Mucosa of descending colon (tissue), 3 donors: ENCODE data around the gene ZNF358. TPM values are rescaled to one million over a fixed set of nuclear protein-coding genes. Genes with fewer than 3 reads are reported as not detected.

Source experiments
- ATAC-seq: fragments of 200-7000 bp; cut with Tn5 transposase; one replicate; pipeline ENCODE4 v1.9.1; 2020; ENCODE audit warnings: mild to moderate bottlenecking, moderate library complexity
- DNase-seq, 3 donors: peaks; one replicate each; pipeline ENCODE4 v3.0.0-alpha.2; 2020
- H3K36me3 ChIP-seq: fragments of 200-600 bp; one replicate; pipeline ENCODE4 v1.8.0; 2021; ENCODE audit warnings: low read depth, mild to moderate bottlenecking
- H3K4me1 ChIP-seq: fragments of 200-600 bp; one replicate; pipeline ENCODE4 v1.8.0; 2021; ENCODE audit warnings: low read depth, mild to moderate bottlenecking
- H3K4me3 ChIP-seq: fragments of 200-600 bp; one replicate; pipeline ENCODE4 v1.8.0; 2021; ENCODE audit warnings: mild to moderate bottlenecking
- H3K9me3 ChIP-seq: fragments of 200-600 bp; one replicate; pipeline ENCODE4 v1.8.0; 2021; ENCODE audit warnings: mild to moderate bottlenecking
- intact Hi-C, 2 donors: fragments of 100-400 bp; cut with DNase I in 1 of 2; cut with micrococcal nuclease in 1 of 2; formaldehyde crosslinking; loops; one replicate each; pipeline versions ENCODE4 v1.11.0 to v1.11.1; 2022; cut with DNase I, micrococcal nuclease
- total RNA-seq, 3 donors: library from RNA; stranded (reverse); fragmentation: NEBNext Ultra II Directional in 2 of 3; extraction: Animal tissue kit (Norgen Biotek cat#: 25700) in 2 of 3; gene quantifications; one replicate each; pipeline versions ENCODE4 v1.2.1 to v1.2.4, GENCODE V29; 2021 to 2023
- TF ChIP-seq, protein P1 (sequence below): fragments of 200-600 bp; IDR thresholded peaks from one replicate; pipeline ENCODE4 v1.8.0; 2022; ENCODE audit warnings: antibody characterized with exemption, mild to moderate bottlenecking
- donor health status: DM: no; HTN: no; CAD: no; lungs with moderate emphysema.
- donor health status: DM: no; HTN: no; CAD: no.
- donor health status: DM: no; HTN: yes; CAD: no.

ZNF358 gene
- total RNA-seq, 3 donors from 2014 or later: 31.7 to 88.8 (median 42.1) TPM

DNA sequence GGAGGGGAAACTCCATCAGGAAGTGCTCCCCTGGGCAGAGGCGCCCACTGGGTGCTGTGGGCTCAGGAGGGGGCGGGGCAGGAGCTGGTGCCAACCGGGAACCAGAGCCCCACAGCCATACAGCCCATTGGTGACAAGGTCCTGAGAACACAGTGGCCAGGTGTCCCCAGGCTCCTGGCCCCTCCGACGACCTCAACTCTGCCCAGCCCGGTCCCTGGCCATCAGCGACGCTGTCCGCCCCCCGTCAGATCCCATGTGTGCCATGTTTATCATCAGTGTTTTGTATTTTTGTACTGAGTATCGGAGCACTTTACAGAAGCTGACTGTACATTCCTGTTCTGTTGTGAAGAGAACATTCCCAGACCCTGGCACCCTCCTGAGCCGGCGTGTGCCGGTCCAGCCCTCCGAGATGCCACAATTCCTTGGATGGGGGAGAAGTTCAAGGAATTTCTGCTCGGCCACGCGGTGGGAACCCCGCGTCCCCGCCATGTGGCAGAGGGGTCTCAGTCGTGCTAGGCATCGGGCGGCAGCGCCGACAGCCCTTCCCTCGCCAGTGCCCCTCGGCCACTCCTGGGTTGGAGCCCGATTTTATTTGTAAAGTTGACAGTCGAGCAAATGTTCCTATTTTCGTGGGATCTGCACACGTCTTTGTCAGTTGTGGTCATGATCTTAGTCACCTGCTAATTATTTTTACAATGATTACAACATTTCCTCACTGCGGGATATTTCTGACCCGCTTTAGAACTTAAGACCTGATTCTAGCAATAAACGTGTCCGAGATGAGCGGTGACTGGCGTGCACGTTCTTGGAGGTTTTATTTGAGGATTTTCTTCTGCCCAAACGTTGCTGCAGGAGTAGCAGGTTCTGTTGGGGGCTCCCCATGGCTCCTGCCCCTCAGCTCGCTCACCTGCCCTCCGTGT lies 43.9 kb upstream of the ZNF358 start:
- Histone ChIP-seq H3K4me3 (no peak overlapping the region), H3K36me3 (no peaks in the 10 kb centered on the region), H3K9me3 (no peaks in the 10 kb centered on the region), H3K4me1 (no peaks in the 10 kb centered on the region)
- no peak for DNase-seq
- intact Hi-C loops: no loop called here
- TF ChIP-seq, protein P1, sequence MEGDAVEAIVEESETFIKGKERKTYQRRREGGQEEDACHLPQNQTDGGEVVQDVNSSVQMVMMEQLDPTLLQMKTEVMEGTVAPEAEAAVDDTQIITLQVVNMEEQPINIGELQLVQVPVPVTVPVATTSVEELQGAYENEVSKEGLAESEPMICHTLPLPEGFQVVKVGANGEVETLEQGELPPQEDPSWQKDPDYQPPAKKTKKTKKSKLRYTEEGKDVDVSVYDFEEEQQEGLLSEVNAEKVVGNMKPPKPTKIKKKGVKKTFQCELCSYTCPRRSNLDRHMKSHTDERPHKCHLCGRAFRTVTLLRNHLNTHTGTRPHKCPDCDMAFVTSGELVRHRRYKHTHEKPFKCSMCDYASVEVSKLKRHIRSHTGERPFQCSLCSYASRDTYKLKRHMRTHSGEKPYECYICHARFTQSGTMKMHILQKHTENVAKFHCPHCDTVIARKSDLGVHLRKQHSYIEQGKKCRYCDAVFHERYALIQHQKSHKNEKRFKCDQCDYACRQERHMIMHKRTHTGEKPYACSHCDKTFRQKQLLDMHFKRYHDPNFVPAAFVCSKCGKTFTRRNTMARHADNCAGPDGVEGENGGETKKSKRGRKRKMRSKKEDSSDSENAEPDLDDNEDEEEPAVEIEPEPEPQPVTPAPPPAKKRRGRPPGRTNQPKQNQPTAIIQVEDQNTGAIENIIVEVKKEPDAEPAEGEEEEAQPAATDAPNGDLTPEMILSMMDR: no peak
- ATAC-seq: no peak

DNA sequence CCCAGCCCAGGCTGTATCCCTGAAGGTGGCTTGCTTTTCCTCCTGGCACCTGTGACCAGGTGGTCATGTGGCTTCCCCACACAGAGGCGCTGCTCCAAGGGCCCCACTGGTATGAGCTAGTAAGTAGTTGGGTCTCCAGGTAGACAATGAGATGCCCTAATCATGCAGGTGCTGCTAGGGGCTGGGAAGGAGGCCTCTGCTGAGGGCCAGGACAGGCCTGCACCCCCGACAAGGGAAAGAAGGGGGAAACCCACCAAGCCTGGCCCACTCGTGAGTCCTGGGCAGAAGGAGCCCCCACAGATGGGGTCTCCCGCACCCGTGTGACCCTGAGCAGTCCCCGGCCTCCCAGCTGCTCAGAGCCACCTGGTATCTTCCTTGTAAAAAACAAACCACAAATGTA lies 40.2 kb upstream of the ZNF358 start:
- intact Hi-C loops: no loop called here
- no peak overlapping the region for H3K4me3 ChIP-seq
- TF ChIP-seq, protein P1: no peak
- ATAC-seq: no peak
- no peaks in the 10 kb centered on the region for H3K4me1 ChIP-seq
- H3K36me3 ChIP-seq: no peaks in the 10 kb centered on the region
- DNase-seq: no peak
- no peaks in the 10 kb centered on the region for H3K9me3 ChIP-seq

DNA sequence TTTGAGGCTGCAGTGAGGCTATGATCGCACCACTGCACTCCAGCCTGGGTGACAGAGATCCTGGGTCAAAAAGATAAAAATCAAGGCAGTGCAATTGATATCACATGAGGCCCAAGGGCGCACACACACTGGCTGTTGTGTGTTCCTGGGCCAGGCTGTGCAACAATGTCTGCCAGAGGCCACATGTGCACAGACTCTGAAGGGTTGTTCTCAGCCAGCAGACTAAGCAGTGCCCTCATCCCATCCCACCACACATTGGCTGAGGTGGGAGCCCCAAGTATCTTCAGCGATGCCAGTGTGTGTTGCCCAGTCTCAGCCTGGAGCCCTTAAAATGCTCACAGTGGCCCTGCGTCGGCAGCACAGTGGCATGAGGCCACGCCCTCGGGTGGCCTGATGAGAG lies 39.7 kb upstream of the ZNF358 start:
- Histone ChIP-seq H3K4me1 (no peaks in the 10 kb centered on the region), H3K4me3 (no peak overlapping the region), H3K9me3 (no peaks in the 10 kb centered on the region), H3K36me3 (no peaks in the 10 kb centered on the region)
- intact Hi-C loops: no loop called here
- TF ChIP-seq, protein P1: no peak
- DNase-seq (no peak), ATAC-seq (peak; percentile 27)

DNA sequence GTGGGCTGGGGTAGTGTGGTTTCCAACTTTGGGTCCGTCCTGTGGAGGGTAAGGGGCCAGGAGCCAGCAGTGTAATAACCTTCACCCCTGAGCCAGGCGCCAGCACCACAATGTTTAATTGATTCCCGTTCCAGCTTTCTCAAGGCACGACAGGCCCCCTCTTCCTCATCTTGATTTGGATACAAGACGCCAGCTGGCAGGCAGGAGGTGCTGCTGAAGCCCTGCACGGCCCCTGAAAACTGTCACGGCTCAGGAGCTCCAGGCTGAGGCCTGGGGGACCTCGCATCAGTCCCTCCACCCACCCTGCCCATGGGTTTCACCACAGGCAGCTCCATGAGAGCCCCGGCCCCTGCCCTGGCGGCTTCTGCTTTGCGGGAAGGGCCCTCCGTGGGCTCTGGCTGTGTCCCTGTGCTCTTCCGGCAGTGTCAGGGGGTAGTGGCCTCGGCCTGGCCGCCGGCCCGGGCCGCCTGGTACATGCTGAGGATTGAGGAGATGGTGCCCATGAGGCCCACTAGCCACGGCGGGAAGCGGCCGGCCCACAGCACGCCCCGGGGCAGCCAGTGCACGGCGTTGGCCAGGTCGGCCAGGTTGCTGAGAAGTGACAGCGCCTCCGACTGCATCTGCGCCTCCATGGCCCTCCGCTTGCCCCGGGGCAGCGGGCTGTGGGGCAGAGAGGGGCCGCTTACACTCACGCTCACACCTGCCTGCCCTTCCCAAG lies 39.0 kb upstream of the ZNF358 start:
- intact Hi-C loops: no loop called here
- no peaks in the 10 kb centered on the region for H3K9me3 ChIP-seq
- H3K4me3 ChIP-seq: no peak overlapping the region
- TF ChIP-seq, protein P1: no peak
- peak; percentile 4 for ATAC-seq
- H3K4me1 ChIP-seq: no peaks in the 10 kb centered on the region
- H3K36me3 ChIP-seq: no peaks in the 10 kb centered on the region
- no peak for DNase-seq

DNA sequence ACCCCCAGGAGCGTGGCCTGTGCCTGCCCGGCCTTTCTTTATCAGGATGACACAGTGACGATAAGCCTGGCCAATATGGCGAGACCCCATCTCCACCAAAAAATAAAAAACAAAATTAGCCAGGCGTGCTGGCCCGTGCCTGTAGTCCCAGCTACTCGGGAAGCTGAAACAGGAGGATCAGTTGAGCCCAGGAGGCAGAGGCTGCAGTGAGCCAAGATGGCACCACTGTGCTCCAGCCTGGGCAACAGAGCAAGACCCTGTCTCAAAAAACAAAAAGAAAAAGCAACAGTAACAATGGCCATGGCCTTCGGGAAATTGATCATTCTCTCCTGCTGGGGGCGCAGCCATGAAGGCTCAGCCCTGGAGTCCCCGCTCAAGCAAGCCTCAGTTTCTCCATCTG lies 38.1 kb upstream of the ZNF358 start:
- H3K36me3 ChIP-seq: no peaks in the 10 kb centered on the region
- ATAC-seq (no peak), DNase-seq (no peak)
- TF ChIP-seq, protein P1: no peak
- H3K4me1 ChIP-seq: no peaks in the 10 kb centered on the region
- intact Hi-C loops: no loop called here
- no peak overlapping the region for H3K4me3 ChIP-seq
- no peaks in the 10 kb centered on the region for H3K9me3 ChIP-seq
